AG08396 (cell line): ENCODE results near the gene PUS1.
"Not testable (repeated sequence)": the region's sequence is repeated elsewhere in the genome, so short reads cannot be mapped to it uniquely, and the experiment has no call there.

Source experiments
- DNase-seq: peaks from one replicate; pipeline ENCODE4 v3.0.0; 2012; ENCODE audit warnings: low spot score, mixed read lengths

Gene PUS1

DNA sequence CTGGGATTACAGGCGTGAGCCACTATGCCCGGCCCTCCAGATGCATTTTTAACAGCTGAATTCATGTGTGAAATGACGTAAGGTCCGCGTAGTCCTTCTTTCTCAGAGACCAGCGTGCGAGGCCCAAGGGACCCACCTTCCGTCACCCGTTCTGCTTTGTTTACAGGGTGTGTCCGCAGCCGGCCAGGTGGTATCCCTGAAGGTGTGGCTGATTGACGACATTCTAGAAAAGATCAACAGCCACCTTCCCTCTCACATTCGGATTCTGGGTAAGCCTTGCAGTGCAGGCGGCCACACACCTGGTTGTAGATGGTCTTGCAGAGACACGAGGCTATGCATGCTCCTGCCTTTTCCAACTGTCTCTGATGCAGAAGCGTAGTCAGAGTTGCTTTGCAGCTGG, 9.9 kb downstream of the PUS1 start:
- no peak for DNase-seq

DNA sequence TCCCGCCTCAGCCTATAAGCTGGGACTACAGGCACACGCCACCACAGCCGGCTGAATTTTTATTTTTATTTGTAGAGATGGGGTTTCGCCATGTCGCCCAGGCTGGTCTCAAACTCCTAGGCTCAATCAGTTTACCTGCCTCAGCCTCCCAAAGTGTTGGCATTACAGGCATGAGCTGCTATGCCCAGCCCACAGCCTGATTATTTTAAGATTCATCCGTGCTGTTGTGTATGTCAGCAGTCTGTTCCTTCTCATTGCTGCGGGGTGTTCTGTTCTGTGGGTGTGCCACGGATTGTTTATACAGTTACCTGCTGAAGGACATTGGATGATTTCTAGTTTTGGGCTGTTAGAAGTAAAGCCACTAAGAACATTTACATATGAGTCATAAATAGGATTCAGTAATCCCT, 11.1 kb downstream of the PUS1 start:
- no peak for DNase-seq

DNA sequence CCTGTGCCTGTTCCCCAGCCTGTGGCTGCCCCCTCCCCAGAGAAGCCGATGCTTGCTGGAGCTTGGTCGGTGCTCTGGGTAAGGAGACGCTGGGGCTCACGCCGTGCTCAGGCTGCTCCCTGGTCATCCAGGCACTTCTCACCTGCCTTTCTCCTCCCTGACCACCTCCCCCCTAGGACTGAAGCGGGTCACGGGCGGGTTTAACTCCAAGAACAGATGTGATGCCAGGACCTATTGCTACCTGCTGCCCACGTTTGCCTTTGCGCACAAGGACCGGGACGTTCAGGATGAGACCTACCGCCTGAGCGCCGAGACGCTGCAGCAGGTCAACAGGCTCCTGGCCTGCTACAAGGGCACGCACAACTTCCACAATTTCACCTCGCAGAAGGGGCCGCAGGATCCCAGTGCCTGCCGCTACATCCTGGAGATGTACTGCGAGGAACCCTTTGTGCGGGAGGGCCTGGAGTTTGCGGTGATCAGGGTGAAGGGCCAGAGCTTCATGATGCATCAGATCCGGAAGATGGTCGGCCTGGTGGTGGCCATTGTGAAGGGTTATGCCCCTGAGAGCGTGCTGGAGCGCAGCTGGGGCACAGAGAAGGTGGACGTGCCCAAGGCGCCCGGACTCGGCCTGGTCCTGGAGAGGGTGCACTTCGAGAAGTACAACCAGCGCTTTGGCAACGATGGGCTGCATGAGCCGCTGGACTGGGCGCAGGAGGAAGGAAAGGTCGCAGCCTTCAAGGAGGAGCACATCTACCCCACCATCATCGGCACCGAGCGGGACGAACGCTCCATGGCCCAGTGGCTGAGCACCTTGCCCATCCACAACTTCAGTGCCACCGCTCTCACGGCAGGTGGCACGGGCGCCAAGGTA, 12.3 kb downstream of the PUS1 start:
- DNase-seq, result no peak

DNA sequence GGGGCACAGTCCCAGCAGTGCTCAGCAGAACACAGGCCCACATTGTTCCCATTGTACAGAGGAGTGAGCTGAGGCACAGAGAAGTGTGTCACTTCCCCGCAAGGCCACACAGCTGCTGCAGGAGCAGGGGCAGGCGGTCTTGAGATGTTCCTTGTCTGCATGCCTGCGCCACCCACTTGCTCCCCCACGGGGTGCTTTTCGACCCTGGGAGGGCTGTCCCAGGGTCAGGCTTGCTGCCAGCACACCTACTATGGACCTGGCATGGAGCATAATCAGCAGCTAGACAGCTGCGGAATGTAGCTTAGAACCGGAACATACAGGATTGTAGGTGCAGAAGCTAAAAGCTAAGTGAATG, 12.9 kb downstream of the PUS1 start:
- no peak for DNase-seq

DNA sequence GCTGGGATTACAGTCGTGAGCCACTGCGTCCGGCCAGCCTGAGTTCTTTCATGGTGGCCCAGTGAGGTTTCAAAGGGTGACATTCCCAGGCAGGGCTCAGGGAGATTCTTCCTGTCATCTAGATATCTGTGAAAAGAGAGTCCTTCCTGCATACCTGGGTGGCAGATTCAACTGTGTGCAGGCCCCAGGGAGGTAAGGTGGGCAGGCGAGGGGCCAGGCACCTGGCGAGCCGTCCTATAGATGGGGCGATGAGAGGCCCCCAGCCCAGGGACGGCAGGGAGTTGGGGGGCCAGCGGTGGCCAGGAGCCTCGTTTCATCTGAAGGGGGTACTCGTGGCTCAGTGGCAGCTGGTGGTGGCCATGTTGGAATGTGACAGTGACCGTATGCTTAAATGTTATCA, 13.6 kb downstream of the PUS1 start:
- no peak for DNase-seq

DNA sequence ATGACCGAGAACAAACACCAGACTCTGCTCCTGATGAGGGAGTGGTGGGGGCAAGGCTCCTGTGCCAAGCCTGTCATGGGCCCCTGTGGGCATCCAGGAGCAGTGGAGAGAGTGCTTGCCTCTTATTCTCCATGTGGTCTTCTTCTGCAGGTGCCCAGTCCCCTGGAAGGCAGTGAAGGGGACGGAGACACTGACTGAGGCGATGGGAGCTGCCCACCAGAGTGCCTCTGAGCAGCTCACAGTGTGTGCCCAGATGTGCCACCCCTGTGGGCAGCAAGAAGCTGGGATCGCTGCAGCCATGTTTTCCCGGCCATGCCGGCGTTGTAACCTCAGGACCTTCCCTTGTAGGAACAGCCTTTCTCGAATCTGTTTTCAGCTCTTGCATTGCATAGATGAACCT, 14.3 kb downstream of the PUS1 start:
- no peak for DNase-seq

DNA sequence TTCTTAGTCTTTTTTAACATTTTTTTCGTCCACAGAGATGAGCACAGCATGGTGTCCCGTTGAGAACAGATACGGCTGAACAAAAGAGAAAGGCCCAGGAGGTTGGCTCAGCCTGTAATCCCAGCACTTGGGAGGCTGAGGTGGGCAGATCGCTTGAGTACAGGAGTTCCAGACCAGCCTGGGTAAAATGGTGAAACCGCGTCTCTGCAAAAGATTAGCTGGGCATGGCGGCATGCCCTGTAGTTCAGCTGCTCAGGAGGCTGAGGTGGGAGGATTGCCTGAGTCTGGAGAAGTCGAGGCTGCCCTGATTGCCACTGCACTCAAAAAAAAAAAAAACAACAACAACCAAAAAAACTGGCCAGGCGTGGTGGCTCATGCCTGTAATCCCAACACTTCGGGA, 14.8 kb downstream of the PUS1 start:
- DNase-seq, result no peak

DNA sequence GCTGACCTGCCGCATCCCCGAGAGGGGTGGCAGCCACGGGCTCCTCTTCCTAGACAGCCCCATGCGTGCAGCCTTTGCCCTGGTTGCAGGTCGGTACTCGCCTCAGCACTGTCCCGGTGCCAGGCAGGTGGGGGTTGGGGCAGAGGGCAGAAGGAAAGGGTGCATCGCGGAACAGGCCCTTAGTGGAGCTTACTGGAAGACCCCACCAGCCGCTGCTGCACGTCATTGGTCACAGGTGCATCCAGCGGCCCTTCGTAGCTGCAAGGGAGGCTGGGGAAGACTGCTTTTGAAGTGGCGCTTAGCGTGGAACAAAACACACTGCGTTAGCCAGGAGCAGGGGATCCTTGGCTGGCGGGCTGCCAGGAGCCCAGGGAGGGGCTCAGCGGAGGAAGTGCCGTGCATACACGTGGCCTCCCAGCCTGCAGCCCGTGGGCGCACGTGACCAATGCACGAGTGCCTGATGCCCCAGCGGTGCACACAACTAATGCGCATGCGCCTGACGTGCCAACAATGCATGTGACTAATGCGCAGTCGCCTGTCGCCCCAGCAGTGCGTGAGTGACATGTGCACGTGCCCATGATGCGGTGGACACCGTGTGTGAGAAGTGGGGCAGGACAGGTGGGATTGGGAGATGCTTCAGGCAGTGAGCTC, 15.7 kb downstream of the PUS1 start:
- DNase-seq, result no peak

DNA sequence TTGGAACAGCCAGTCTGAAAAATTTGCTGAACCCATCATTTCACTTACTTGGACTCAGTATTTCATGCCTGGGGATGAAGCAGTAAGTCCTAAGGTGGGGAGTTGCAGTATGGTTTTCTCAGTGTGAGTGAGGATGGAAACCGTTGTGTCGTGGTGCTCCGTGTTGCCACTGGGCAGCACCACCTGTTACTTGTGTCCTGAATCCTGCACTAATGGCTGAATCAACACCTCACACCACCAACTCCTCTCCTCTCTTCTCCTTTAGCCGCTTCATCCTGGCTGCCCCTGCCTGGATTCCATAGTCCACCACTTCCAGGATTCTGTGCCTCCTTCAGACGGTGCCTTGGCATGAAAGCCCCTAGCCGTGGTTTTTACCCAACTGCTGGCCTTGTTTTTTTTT, 17.7 kb downstream of the PUS1 start:
- DNase-seq, result no peak

DNA sequence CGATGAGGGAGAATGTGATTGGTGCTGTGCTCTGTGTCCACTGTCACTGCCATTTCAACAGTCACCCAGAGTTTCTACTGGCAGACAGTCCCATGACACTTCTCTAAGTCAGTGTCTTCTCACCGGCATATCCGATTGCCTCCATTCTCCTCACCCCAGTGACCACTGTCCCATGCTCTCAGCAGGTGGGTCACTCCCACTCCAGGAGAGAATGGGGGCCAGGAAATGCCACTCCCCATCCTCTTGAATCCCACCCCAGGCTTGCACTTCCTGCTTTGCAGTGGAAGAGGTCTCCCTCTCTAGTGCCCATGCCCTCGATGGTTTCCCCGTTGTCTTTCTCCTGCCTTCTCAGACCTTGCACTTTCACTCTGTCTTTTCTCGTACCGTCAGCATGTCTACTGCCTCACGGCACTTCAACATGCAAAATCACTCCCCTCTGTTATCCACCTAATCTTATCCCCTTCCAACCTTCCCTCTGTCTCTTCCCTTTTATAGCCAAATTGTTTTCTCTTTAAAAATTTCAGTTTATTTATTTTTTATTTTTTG, 18.5 kb downstream of the PUS1 start:
- no peak for DNase-seq

DNA sequence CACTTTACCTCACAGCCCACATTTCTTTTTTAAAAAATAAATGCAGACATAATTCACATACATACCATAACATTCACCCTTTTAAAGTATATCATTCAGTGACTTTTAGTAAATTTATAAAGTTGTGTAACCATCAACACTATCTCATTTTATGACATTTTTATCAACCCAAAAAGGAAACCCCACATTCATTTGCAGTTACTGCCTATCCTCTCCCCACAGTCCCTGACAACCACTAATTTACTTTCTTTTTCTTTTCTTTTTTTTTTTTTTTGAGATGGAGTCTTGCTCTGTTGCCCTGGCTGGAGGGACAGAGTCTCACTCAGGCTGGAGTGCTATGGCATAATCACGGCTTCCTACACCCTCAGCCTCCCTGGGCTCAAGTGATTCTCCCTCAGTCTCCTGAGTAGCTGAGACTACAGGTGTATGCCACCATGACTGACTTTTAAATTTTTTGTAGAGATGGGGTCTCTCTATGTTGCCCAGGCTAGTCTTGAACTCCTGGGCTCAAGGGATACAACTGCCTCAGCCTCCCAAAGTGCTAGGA, 19.2 kb downstream of the PUS1 start:
- no peak for DNase-seq

DNA sequence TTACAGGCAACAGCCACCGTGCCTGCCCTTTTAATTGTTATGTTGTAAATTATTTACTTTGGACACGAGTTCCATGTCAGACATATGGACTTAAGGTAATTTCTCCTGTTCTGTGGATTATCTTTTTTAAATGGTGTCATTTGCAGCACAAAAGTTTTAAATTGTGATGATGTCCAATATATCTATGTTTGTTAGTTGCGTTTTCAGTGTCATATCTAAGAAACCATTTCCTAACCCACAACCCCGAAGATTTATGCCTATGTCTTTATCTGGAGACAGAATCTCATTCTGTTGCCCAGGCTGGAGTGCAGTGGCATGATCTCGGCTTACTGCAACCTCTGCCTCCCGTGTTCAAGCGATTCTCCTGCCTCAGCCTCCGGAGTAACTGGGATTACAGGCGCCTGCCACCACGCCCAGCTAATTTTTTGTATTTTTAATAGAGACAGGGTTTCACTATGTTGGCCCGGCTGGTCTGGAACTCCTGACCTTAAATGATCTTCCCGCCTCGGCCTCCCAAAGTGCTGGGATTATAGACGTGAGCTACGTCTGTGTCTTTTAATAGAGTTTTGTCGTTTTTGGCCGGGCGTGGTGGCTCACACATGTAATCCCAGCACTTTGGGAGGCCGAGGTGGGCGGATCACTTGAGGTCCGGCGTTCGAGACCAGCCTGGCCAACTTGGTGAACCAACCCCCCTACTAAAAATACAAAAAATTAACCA, 19.8 kb downstream of the PUS1 start:
- not testable (repeated sequence) for DNase-seq

DNA sequence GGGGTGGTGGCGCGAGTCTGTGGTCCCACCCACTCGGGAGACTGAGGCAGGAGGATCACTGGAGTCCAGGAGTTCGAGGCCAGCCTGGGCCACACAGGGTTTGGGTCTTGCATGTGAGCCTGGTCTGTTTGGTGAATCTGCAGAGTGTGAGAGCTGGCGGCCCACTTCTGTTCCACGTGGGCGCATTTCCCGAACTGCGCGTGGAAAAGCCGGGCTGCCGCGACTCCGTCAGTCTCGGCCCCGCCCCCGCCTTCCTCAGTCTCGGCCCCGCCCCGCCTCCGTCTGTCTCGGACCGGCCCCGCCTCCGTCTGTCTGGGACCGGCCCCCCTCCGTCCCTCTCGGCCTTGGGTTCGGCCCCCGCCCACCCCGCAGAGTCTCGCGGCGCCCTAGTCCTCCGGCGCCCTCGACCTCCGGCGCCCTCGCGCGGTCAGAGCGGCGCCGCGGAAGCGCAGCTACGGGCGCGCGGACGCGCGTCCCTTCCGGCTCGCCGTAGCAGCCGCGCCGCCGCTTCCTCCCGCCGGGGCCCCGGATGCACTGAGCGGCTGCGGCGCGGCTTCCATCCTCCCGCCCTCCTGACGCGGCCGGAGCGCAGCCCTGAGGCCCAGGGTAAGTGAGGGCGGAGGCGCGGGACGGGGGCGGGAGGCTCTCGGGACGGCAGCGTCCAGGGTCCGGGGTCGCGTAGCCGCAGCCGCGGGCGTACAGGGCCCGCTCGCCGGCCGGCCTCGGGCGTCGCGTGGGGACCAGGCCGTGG, 20.5 kb downstream of the PUS1 start, which contains the start of gene EP400:
Gene EP400 (plus strand): TSS at position 512 of the 751 bp plus-strand sequence. CDS start 10,678 bp downstream, outside the sequence.
- DNase-seq, result peak; percentile 98

DNA sequence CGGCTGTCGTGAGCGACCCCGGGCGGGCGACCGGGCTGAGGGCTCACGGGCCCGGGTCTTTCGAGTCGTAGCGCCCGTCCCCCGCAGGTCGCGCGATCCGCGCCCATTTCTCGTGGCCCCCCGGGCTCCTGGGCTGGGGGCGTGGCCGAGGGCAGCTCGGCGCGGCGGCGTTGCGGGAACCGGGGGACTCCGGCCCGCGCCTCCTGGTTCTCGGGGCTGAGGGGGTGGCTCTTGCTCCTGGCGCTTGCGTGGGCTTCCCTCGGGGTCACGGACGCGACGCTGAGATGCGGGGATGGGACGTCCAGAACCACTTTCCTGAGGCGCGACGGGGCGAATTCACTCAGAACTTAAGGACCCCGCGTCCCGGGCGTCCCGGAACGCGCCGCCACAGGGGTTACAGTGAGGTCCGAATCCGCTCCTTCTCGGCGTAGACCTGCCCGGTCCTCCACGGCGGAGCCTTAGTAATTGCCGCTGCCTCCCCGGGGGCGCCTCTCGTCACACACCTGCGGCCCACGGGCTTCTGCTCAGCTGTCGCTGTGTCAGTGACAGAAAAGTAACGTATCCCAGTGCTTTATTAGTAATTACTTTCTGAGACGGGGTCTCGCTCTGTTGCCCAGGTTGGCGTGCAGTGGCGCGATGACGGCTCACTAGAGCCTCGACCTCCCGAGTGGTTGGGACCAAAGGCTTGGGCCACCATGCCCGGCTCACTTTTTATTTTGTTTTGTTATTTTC, 21.3 kb downstream of the PUS1 start:
- DNase-seq, result peak; percentile 65

DNA sequence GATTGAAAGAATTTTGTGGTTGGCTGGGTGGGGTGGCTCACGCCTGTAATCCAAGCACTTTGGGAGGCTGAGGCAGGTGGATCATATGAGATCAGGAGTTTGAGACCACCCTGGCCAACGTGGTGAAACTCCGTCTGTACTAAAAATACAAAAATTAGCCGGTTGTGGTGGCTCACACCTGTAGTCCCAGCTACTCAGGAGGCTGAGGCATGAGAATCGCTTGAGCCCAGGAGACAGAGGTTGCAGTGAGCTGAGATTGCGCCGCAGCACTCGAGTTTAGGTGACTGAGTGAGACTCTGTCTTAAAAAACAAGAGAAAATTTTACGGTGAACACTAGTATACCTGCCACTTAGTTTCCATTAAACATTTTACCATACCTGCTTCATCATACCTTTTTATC, 24.7 kb downstream of the PUS1 start:
- DNase-seq, result not testable (repeated sequence)

DNA sequence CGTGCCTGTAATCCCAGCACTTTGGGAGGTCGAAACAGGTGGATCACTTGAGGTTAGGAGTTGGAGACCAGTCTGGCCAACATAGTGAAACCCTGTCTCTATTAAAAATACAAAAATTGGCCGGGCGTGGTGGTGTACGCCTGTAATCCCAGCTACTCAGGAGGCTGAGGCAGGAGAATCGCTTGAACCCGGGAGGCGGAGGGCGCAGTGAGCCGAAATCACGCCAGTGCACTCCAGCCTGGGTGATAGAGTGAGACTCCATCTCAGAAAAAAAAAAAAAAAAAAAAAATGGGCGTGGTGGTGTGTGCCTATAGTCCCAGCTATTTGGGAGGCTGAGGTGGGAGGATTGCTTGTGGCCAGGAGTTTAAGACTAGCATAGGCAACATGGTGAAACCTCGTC, 25.4 kb downstream of the PUS1 start:
- DNase-seq, result not testable (repeated sequence)

DNA sequence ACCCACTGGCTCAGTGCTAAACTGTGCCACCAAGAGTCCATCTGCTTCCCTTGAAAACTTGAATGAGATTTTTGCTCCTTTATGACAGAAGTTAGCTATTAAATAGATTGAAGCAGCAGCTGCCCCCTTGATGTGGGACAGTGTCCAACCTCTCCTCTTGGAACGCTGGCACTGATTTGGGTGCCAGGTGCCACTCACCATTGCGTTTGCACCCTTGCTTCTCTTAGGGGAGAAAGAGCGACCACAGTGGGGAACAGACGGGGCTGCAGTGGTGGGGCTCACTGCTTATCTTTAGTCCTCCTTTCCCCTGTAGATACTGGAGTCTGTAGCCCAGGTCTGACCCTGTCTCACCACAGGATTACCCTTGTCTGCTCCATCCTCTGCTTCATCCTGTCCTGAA, 30.0 kb downstream of the PUS1 start:
- no peak for DNase-seq

DNA sequence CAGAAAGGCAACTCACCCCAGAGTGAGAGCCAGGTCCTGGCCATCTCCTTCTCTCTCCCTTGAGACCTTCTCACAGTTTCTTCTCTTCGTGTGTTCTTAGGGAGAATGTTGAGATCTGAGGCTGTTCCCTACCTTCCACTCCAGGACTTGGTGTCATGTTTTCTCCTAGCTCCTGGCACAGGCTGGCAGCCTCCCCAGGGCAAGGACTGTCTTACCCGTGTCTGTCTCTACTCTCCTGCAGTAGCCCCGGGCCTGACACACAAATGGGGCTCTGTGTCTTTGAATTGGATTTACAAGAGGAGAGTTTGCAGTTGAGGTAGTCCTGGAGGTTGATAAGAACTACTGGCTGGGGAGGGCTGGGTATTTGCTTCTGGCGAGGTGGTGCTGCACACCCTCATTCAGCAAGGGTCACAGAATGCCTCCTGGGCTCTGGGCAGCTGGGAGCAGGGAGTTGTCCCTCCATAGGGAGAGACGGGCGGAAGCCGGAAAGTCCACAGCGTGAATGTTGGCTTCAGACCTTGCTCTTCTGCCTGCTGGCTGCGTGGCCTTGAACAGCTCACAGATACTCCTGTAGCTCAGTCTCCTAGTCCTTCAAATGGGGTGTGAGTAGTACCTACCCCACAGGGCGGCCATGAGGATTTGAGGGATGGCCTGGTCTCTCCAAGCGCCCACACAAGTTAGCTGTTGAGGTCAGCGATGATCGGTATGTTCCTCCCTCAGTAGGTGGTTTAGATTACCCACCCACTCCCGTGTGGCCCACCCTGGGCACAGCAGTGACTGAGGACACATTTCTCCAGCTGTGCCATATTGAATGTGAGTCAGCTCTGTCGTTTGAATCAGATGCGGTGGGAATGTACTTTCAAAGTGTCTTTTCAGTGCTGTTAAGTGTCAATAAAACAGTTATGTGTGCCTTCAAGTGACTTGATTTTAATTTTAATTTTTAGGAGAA, 30.8 kb downstream of the PUS1 start:
- DNase-seq, result no peak

DNA sequence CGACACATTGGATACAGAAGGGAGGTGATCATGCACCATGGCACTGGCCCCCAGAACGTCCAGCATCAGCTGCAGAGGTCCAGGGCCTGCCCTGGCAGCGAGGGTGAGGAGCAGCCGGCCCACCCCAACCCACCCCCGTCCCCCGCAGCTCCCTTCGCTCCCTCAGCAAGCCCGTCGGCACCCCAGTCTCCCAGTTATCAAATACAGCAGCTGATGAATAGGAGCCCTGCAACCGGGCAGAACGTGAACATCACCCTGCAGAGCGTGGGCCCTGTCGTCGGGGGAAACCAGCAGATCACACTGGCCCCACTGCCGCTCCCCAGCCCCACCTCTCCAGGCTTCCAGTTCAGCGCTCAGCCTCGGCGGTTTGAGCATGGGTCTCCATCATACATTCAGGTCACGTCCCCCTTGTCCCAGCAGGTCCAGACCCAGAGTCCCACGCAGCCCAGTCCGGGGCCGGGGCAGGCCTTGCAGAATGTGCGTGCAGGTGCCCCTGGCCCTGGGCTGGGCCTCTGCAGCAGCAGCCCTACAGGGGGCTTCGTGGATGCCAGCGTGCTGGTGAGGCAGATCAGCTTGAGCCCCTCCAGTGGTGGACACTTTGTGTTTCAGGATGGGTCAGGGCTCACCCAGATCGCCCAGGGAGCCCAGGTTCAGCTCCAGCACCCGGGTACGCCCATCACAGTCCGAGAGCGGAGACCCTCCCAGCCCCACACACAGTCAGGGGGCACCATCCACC, 31.7 kb downstream of the PUS1 start:
- DNase-seq, result not testable (repeated sequence)
